Measurements from ENCODE around the gene NLRC5.

NLRC5 gene

DNA sequence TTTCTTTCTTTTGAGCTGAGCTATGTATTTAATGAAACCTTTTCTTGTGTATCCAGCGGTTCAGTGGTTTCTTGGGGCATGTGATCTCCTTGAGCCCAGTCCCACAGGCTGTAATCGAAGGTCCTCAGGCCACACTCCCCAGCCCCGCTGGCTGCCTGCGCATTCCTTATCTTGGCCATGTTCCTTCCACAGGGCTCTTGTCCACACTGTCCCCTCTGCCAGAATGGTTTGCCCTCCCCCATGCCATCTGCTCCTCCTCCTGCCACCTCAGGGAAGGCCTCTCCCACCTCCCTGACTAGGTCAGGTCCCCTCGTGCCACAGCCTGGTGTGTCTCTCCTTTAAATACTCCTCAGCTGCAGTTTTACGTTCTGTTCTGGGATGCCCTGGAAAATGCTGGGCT lies 12.1 kb upstream of the NLRC5 start:
- H3K4me3 ChIP-seq = no peak overlapping the region
- H3K27ac ChIP-seq = no peak overlapping the region
- DNase-seq (ENCODE audit: low spot score) = no peak
- TF ChIP-seq, protein P1, sequence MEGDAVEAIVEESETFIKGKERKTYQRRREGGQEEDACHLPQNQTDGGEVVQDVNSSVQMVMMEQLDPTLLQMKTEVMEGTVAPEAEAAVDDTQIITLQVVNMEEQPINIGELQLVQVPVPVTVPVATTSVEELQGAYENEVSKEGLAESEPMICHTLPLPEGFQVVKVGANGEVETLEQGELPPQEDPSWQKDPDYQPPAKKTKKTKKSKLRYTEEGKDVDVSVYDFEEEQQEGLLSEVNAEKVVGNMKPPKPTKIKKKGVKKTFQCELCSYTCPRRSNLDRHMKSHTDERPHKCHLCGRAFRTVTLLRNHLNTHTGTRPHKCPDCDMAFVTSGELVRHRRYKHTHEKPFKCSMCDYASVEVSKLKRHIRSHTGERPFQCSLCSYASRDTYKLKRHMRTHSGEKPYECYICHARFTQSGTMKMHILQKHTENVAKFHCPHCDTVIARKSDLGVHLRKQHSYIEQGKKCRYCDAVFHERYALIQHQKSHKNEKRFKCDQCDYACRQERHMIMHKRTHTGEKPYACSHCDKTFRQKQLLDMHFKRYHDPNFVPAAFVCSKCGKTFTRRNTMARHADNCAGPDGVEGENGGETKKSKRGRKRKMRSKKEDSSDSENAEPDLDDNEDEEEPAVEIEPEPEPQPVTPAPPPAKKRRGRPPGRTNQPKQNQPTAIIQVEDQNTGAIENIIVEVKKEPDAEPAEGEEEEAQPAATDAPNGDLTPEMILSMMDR (IDR thresholded peaks at IDR 0.05) = no peak

DNA sequence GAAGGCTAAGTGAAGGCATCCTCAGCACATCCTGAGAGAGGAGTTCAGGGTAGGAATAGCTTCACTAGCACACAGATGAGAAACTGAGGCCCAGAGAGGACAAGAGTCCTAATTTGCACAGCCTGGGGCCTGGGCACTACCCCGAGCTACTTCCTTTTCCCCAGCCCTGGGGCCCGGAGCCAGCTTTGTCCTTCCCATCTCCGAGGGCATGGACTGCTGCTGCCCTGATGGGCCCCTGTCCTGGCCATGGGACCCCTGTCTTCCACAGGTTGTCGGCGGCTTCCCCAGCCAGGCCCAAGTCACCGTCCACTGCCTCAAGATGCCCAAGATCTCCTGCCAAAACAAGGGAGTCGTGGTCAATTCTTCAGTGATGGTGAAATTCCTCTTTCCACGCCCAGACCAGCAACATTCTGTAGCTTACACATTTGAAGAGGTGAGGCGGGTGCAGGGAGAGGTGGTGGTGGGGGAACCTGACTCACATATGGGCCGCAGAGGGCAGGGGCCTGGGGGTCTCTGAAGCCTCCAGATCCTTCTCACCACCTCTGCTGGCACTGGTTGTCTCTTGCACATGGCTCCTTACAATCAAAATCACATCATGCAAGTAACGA lies 11.4 kb upstream of the NLRC5 start:
- no peak for DNase-seq (ENCODE audit: low spot score)
- Histone ChIP-seq H3K4me3 (no peak overlapping the region), H3K27ac (no peak overlapping the region)
- TF ChIP-seq, protein P1 (IDR thresholded peaks at IDR 0.05) = no peak

DNA sequence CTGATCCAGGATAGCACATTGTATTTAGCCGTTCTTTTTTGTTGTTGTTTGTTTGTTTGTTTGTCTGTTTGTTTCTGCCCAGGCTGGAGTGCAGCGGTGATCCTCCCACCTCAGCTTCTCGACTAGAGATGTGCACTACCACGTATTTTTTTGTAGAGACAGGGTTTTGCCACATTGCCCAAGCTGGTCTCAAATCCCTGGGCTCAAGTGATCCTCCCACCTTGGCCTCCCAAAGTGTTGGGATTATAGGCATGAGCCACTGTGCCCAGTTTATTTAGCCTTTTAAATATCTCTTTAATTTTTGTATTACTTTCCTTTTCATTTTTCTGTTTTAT lies 9.2 kb upstream of the NLRC5 start:
- no peak overlapping the region for H3K27ac ChIP-seq
- H3K4me3 ChIP-seq = no peak overlapping the region
- no peak for DNase-seq (ENCODE audit: low spot score)
- TF ChIP-seq, protein P1 (IDR thresholded peaks at IDR 0.05) = no peak

DNA sequence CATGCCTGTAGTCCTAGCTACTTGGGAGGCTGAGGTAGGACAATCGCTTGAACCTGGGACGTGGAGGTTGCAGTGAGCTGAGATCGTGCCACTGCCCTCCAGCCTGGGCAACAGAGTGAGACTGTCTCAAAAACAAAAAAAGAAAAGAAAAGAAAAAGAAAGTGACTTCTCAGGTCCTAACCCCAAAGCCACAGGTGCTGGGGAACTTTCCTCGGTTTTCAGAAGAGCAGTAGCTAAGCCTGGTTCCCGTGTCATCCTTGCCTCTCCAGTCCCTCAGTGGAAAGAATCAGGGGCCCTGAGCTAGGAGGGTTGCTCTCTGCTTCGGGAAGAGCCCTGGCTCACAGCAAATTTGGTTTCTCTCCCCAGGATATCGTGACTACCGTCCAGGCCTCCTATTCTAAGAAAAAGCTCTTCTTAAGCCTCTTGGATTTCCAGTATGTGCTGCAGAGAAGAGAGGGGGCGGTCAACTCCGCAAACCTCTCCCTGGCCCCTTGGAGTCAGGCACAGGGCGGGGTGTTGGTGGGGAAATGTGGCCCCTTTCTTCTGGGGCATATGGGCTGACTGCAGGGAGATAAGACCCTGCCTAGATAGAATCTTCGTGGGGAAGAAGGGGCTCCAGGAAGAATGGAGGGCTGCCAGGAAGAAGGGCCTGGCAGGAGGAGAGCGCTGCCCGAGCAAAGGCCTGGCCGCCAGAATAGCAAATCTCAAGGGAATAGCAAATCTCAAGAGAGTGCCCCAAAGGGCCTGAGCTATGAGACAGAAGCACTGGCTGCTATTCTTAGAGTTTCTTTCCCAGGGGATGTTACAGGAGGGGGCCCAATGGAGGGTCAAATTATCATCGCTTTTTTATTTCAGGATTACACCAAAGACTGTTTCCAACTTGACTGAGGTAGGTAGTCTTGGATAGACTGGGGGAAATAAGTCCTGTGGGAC lies 8.3 kb upstream of the NLRC5 start:
- TF ChIP-seq, protein P1 (IDR thresholded peaks at IDR 0.05) = no peak
- Histone ChIP-seq H3K27ac (peak overlapping the region; percentile 6 to 70), H3K4me3 (peak overlapping the region; percentile 2)
- DNase-seq (ENCODE audit: low spot score) = no peak

DNA sequence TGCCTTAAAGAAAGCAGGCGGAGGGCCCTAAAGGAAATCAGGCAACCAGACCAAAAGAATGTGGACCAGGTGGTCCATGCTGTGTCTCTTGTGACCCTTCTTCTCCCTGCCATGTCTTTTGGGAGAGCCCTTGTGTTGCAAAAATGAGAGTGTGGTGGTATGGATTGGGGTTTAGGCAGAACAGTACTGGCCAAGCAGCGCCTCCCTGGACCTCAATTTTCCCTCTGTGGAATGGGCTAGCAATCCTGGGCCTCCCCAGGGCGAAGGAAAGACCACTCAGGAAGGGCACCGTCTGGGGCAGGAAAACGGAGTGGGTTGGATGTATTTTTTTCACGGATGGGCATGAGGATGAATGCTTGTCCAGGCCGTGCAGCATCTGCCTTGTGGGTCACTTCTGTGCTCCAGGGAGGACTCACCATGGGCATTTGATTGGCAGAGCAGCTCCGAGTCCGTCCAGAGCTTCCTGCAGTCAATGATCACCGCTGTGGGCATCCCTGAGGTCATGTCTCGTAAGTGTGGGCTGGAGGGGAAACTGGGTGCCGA lies 7.6 kb upstream of the NLRC5 start:
- Histone ChIP-seq H3K4me3 (no peak overlapping the region), H3K27ac (peak overlapping the region in 1 of 2 donors; percentile 70)
- TF ChIP-seq, protein P1 (IDR thresholded peaks at IDR 0.05) = no peak
- DNase-seq (ENCODE audit: low spot score) = no peak

DNA sequence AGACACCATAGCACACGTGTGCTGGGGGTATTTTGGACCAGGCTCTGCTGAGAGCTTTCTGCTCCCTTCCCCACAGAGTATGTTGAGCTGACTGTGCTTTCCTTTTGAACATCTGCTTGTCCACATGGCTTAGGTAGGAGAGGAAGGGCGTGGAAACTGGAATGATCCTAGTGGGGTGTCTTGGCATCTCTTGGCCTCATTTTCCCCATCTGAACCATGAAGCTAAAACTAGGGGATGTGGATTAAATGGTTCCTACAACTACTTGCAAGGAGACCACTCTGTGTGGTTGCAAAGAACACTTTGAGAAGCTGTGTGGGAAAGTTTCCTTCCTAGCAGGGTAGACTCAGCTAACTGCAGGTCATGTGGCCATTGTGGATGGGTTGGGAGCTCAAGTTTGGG lies 6.7 kb upstream of the NLRC5 start:
- H3K4me3 ChIP-seq = no peak overlapping the region
- no peak for DNase-seq (ENCODE audit: low spot score)
- H3K27ac ChIP-seq = no peak overlapping the region
- TF ChIP-seq, protein P1 (IDR thresholded peaks at IDR 0.05) = no peak

Data from coronary artery (tissue), 2 donors.